HAP-1 (cell line): ENCODE measurements around the gene BHLHA9.
"Not testable (repeated sequence)": the region's sequence is repeated elsewhere in the genome, so short reads cannot be mapped to it uniquely, and the experiment has no call there.

ENCODE experiments used
- DNase-seq, 2 experiments: peaks; one replicate each; pipeline ENCODE4 v3.0.0-alpha.2; 2016 to 2020; ENCODE audit warnings: low spot score in 2 of 2
- H3K27me3 ChIP-seq: fragments of 250-450 bp; sonication (Bioruptor Pico); 2 replicates; pipeline ENCODE4 v1.5.1; 2020; ENCODE audit warnings: low read depth, mild to moderate bottlenecking, moderate library complexity
- H3K36me3 ChIP-seq: fragments of 250-450 bp; sonication (Bioruptor Pico); replicated peaks from 2 replicates; pipeline ENCODE4 v1.5.1; 2020; ENCODE audit warnings: mild to moderate bottlenecking
- H3K4me1 ChIP-seq: fragments of 250-450 bp; sonication (Bioruptor Pico); 2 replicates; pipeline ENCODE4 v1.5.1; 2020; ENCODE audit warnings: mild to moderate bottlenecking
- H3K4me3 ChIP-seq: fragments of 250-450 bp; sonication (Bioruptor Pico); 2 replicates; pipeline ENCODE4 v1.5.1; 2020; ENCODE audit warnings: mild to moderate bottlenecking, moderate library complexity
- H3K9me3 ChIP-seq: fragments of 250-450 bp; sonication (Bioruptor Pico); 2 replicates; pipeline ENCODE4 v1.5.1; 2020; ENCODE audit warnings: mild to moderate bottlenecking, moderate library complexity
- in situ Hi-C: fragments of 300-500 bp; cut with MboI; formaldehyde crosslinking; loops from 3 replicates; pipeline ENCODE4 v1.14.3; 2020; ENCODE audit warnings: low sequenced_read_pairs, inconsistent platforms, mixed read lengths

Gene BHLHA9

DNA sequence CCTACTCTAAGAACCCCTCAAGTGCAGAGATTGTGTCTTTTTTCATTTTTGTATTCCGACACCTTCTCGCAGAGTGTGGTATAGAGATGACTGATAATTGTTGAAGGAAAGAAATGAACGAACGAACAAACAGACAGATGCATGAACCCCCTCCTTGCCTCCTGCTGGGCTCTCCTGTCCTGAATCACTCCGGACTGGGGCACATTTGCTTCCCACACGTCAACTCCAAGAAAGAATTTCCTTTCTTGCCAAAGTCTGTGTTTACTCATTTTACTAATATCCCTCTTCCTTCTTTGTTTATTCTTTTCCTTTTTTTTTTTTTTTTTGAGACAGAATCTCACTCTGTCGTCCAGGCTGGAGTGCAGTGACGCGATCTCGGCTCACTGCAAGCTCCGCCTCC lies 37.5 kb upstream of the BHLHA9 start:
- in situ Hi-C loops: no loop called here
- no peaks in the 10 kb centered on the region; the same call in 1 of the 2 replicates for H3K36me3 ChIP-seq
- DNase-seq: no peak
- no peak overlapping the region for H3K4me3 ChIP-seq
- peaks cover 2% of the 10 kb centered on the region for H3K4me1 ChIP-seq
- no peaks in the 10 kb centered on the region for H3K9me3 ChIP-seq
- H3K27me3 ChIP-seq: no peaks in the 10 kb centered on the region

DNA sequence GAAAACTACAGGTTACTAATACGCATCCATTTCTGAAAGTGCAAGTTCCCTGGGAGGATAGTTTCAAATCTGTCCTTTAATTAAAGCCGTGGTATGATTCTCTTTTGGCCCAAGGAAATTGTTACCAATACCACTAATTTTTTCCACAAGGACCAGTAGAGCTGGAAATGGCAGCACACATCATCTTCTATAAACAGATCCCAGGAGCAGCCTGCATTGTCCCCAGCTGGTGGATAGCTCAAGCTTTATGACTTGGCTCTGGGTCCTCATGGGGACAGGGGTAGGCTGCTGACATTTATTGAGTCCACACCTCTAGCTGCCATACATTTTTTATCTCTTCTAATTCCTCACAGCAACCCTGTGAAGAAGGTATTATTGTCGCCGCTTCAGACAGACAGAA lies 35.8 kb upstream of the BHLHA9 start:
- H3K4me1 ChIP-seq: no peaks in the 10 kb centered on the region
- H3K27me3 ChIP-seq: no peaks in the 10 kb centered on the region
- H3K9me3 ChIP-seq: no peaks in the 10 kb centered on the region
- no peak overlapping the region for H3K4me3 ChIP-seq
- DNase-seq: no peak
- in situ Hi-C loops: no loop called here
- no peaks in the 10 kb centered on the region for H3K36me3 ChIP-seq

- in situ Hi-C loops: no loop called here
- Histone ChIP-seq H3K27me3 (no peaks in the 10 kb centered on the region), H3K4me3 (no peak overlapping the region), H3K4me1 (no peaks in the 10 kb centered on the region), H3K9me3 (no peaks in the 10 kb centered on the region), H3K36me3 (no peaks in the 10 kb centered on the region)
- DNase-seq: no peak
These were observed 32.8 kb upstream of the BHLHA9 start for GRCh38 chr17:1237471-1237870.

- in situ Hi-C loops: no loop called here
- no peaks in the 10 kb centered on the region for H3K9me3 ChIP-seq
- no peak overlapping the region for H3K4me3 ChIP-seq
- no peaks in the 10 kb centered on the region for H3K27me3 ChIP-seq
- no peaks in the 10 kb centered on the region for H3K36me3 ChIP-seq
- no peak for DNase-seq
- H3K4me1 ChIP-seq: no peaks in the 10 kb centered on the region
These were observed 31.0 kb upstream of the BHLHA9 start for GRCh38 chr17:1239210-1239609.

DNA sequence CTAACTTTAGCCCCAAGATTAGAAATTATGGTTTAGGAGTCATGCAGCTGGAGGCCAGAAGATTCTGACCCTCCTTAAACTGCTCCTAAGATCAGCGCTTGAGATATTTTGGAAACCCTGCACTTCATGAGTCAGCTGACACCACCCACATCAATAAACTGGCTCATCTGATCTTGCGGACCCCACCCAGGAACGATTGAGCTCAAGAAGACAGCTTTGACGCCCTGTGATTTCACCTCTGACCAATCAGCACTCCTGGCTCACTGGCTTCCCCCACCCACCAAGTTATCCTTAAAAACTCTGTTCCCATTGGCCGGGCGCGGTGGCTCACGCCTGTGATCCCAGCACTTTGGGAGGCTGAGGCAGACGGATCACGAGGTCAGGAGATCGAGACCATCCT lies 29.8 kb upstream of the BHLHA9 start:
- H3K4me1 ChIP-seq, H3K36me3 ChIP-seq, H3K27me3 ChIP-seq, DNase-seq, in situ Hi-C loops, H3K9me3 ChIP-seq, H3K4me3 ChIP-seq: not testable (repeated sequence)

DNA sequence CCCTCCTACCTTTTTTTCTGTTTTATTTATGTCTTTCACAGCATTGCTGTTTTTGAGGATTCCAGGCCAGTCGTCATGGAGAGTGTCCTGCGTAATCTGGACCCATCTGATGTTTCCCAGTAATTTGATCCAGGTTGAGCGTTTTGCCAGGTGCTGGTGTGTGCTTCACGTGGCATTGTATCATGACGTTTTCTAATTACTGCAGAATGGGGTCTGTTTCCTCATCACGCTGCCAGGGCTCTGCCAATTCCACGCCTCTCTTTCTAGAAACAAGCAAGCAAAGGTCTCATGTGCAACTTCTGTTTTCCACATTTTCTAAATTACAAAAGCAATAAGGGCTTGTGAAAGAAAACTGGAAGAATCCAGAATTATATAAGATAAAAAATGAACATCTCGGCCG lies 28.3 kb upstream of the BHLHA9 start:
- in situ Hi-C loops: no loop called here
- H3K36me3 ChIP-seq: no peaks in the 10 kb centered on the region

GRCh38 chr17:1244606-1245012 lies 25.6 kb upstream of the BHLHA9 start:
- Histone ChIP-seq H3K4me3 (no peak overlapping the region), H3K9me3 (peaks cover 8% of the 10 kb centered on the region; the same call in 1 of the 2 replicates), H3K27me3 (no peaks in the 10 kb centered on the region), H3K36me3 (no peaks in the 10 kb centered on the region), H3K4me1 (no peaks in the 10 kb centered on the region)
- DNase-seq: no peak
- in situ Hi-C loops: no loop called here

More for the DNA sequence above, 28.3 kb upstream of the BHLHA9 start:
- Histone ChIP-seq H3K27me3 (no peaks in the 10 kb centered on the region), H3K4me1 (no peaks in the 10 kb centered on the region), H3K9me3 (no peaks in the 10 kb centered on the region), H3K4me3 (no peak overlapping the region)
- no peak for DNase-seq

DNA sequence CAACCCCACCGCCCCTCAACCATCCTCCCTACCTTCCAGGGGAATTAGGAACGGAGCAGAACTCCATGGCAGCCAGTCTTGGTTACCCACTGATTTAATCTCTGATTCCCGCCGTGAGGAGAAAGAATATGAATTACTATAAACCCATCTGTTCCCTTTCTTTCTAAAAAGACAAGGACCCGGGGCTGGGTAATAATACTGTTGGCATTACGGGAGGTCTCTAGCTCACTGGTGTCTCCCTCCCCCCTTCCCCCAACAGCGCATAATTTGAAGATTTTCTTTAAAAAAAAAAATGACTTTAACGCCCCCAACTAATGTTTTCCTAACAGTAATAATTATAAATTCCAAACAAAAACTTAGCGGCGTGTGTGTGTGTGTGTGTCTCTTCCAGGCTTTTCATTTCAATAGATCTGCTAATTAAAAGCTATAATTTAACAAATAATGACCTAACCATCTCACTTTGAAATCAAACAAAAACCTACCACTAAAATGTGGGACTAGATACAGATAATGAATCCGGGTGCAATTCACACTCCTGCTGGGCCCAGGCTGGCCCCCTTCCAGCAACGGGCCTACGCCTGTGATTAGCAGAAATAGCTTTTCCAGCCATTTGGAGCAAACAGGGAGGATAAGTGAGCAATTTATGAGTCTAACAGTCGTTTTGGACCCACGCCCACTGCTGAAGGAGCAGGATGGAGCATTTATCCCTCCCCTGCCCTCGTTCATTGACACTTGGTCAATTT lies 18.2 kb upstream of the BHLHA9 start:
- peaks cover 8% of the 10 kb centered on the region; the same call in 1 of the 2 replicates for H3K9me3 ChIP-seq
- in situ Hi-C loops: no loop called here
- H3K27me3 ChIP-seq: no peaks in the 10 kb centered on the region
- no peaks in the 10 kb centered on the region for H3K36me3 ChIP-seq
- H3K4me1 ChIP-seq: peaks cover 15% of the 10 kb centered on the region
- no peak overlapping the region for H3K4me3 ChIP-seq
- peak; percentile 25 to 60 for DNase-seq

- Histone ChIP-seq H3K27me3 (no peaks in the 10 kb centered on the region), H3K4me3 (no peak overlapping the region), H3K4me1 (peaks cover 15% of the 10 kb centered on the region), H3K36me3 (no peaks in the 10 kb centered on the region), H3K9me3 (no peaks in the 10 kb centered on the region)
- DNase-seq: peak; percentile 42 to 49
- in situ Hi-C loops: no loop called here
These were observed 15.2 kb upstream of the BHLHA9 start for GRCh38 chr17:1255041-1255440.

- peaks cover 15% of the 10 kb centered on the region for H3K4me1 ChIP-seq
- in situ Hi-C loops: no loop called here
- no peaks in the 10 kb centered on the region for H3K27me3 ChIP-seq
- H3K36me3 ChIP-seq: no peaks in the 10 kb centered on the region
- H3K9me3 ChIP-seq: no peaks in the 10 kb centered on the region
- DNase-seq: no peak
- no peak overlapping the region for H3K4me3 ChIP-seq
These were observed 13.5 kb upstream of the BHLHA9 start for GRCh38 chr17:1256699-1257098.

DNA sequence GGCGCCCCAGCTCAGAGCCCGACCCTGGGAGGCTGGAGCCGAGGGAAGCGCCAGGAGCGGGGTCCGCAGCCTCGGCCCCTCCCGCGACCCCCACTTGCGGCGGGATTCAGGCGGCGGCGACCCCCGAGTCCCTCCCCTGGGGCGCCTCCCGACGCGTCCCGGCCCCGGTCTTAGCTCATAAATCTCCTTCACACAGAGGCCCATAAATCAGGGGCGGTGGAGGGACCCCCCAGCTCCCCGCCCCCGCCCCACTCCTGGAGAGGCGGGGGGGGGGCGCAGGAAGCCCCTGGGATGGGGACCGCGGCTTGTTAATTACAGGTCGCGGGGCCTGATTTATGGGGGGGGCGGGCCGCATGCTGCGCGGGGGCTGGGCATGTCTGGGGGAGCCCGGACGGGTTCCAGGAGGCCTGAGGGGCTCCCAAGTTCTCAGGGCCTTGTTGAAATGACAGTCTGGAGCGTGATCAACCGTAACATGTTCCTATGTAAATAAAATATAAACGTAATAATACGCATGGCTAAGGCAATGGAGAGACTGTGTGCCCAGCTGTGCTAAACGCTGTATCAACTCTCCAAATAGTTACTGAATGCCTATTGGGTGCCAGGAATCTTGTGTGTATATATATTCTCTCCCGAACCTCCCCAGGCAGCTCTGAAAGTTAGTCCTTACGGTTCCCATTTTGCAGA lies 10.0 kb upstream of the BHLHA9 start:
- in situ Hi-C loops: loop anchor here (10.0 kb wide), 1 partner anchor 385 kb away; the partner anchor contains the start of genes RILP and SCARF1
- no peaks in the 10 kb centered on the region for H3K27me3 ChIP-seq
- peaks cover 2% of the 10 kb centered on the region; the same call in 1 of the 2 replicates for H3K4me1 ChIP-seq
- DNase-seq: no peak
- no peaks in the 10 kb centered on the region for H3K9me3 ChIP-seq
- no peaks in the 10 kb centered on the region for H3K36me3 ChIP-seq
- peak overlapping the region; percentile 42 for H3K4me3 ChIP-seq

- H3K27me3 ChIP-seq: no peaks in the 10 kb centered on the region
- in situ Hi-C loops: loop anchor here (10.0 kb wide), 1 partner anchor 384 kb away; the partner anchor contains the start of genes RILP and SCARF1
These were observed 9.5 kb upstream of the BHLHA9 start for GRCh38 chr17:1260770-1261161.

DNA sequence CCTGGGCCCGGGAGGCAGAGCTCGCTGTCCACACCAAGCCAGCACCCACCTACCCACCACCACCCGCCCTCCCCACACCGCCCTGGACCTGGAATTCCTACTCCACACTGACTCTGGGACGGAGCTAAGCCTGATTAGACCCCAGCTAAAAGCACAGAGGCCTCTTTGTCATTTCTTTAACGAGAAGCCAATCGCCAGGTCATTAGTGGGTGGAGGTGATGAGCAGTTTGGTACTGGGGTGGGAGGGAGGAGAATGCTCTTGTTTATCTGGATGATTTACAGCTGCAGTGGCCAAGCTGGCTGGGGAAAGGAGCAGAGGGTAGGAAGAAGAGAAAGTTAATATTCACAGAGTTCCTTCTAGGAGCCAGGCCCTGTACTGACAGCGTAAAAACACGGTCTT lies 6.0 kb upstream of the BHLHA9 start:
- Histone ChIP-seq H3K36me3 (no peaks in the 10 kb centered on the region), H3K4me3 (no peak overlapping the region), H3K27me3 (no peaks in the 10 kb centered on the region), H3K4me1 (no peaks in the 10 kb centered on the region), H3K9me3 (no peaks in the 10 kb centered on the region)
- no peak for DNase-seq
- in situ Hi-C loops: loop anchor here (10.0 kb wide), 1 partner anchor 381 kb away; the partner anchor contains the start of genes RILP and SCARF1

More at GRCh38 chr17:1260770-1261161, 9.5 kb upstream of the BHLHA9 start:
- no peak for DNase-seq
- Histone ChIP-seq H3K36me3 (no peaks in the 10 kb centered on the region), H3K4me1 (no peaks in the 10 kb centered on the region), H3K9me3 (no peaks in the 10 kb centered on the region), H3K4me3 (no peak overlapping the region)

- in situ Hi-C loops: loop anchor here (10.0 kb wide), 1 partner anchor 377 kb away; the partner anchor contains the start of genes RILP and SCARF1
- no peaks in the 10 kb centered on the region for H3K9me3 ChIP-seq
- no peaks in the 10 kb centered on the region for H3K27me3 ChIP-seq
- H3K4me1 ChIP-seq: no peaks in the 10 kb centered on the region
- peak overlapping the region; percentile 58 for H3K4me3 ChIP-seq
- peak in 1 of 2 experiments; percentile 26 for DNase-seq
- no peaks in the 10 kb centered on the region for H3K36me3 ChIP-seq
These were observed 2.7 kb upstream of the BHLHA9 start for GRCh38 chr17:1267471-1267943.
